ENCODE data around the gene MCF2L2.

GRCh38 chr3:183213415-183214276 is 214.8 kb downstream of the MCF2L2 start:
- TF ChIP-seq POLR2AphosphoS5 (IDR thresholded peaks at IDR 0.05; ENCODE audit: low read depth, low read length) (no peak), POLR2A (IDR thresholded peaks at IDR 0.05; ENCODE audit: low read depth, low read length) (no peak), TAF1 (IDR thresholded peaks at IDR 0.05; ENCODE audit: low read depth, low read length) (no peak), SPI1 (IDR thresholded peaks at IDR 0.05; ENCODE audit: low read depth, low read length) (no peak), PAX5 (IDR thresholded peaks at IDR 0.05; ENCODE audit: insufficient read depth, low read length, severe bottlenecking) (no peak), POU2F2 (IDR thresholded peaks at IDR 0.05; ENCODE audit: low read depth, low read length) (no peak)

Measured in GM12891 (cell line).